ENCODE results near the gene MORN1.

The MORN1 gene

GRCh38 chr1:2337501-2337900 is 53.9 kb downstream of the MORN1 start:
- TF ChIP-seq CSDC2 (CRISPR knock-in tag; IDR thresholded peaks at IDR 0.05) (no peak), CSRNP3 (CRISPR knock-in tag; IDR thresholded peaks at IDR 0.05) (no peak), ISL1 (CRISPR knock-in tag; IDR thresholded peaks at IDR 0.05) (no peak), CREB5 (CRISPR knock-in tag; IDR thresholded peaks at IDR 0.05; ENCODE audit: low read depth) (no peak), ZNF70 (CRISPR knock-in tag; IDR thresholded peaks at IDR 0.05) (no peak), ZNF565 (CRISPR knock-in tag; conservative IDR thresholded peaks at IDR 0.05; ENCODE audit: low read depth) (no peak), ARNTL (CRISPR knock-in tag; IDR thresholded peaks at IDR 0.05; ENCODE audit: borderline replicate concordance, low read depth) (no peak), RARB (CRISPR knock-in tag; IDR thresholded peaks at IDR 0.05) (no peak), ZFP30 (CRISPR knock-in tag; IDR thresholded peaks at IDR 0.05) (no peak), ZFP3 (CRISPR knock-in tag; IDR thresholded peaks at IDR 0.05) (no peak), TSHZ2 (CRISPR knock-in tag; IDR thresholded peaks at IDR 0.05) (no peak), ZC3H10 (CRISPR knock-in tag; IDR thresholded peaks at IDR 0.05) (no peak), ESRRG (CRISPR knock-in tag; IDR thresholded peaks at IDR 0.05) (no peak), TOX (CRISPR knock-in tag; IDR thresholded peaks at IDR 0.05; ENCODE audit: borderline replicate concordance) (no peak), OSR1 (CRISPR knock-in tag; IDR thresholded peaks at IDR 0.05) (no peak)
- ATAC-seq, result no peak

- ATAC-seq, result no peak
- no peak for TF ChIP-seq CSDC2 (CRISPR knock-in tag; IDR thresholded peaks at IDR 0.05)
- TF ChIP-seq ZFP3 (CRISPR knock-in tag; IDR thresholded peaks at IDR 0.05), result no peak
- TF ChIP-seq CREB5 (CRISPR knock-in tag; IDR thresholded peaks at IDR 0.05; ENCODE audit: low read depth), result no peak
- TF ChIP-seq PATZ1 (CRISPR knock-in tag; IDR thresholded peaks at IDR 0.05; ENCODE audit: borderline replicate concordance), result no peak
- TF ChIP-seq TSHZ2 (CRISPR knock-in tag; IDR thresholded peaks at IDR 0.05), result no peak
- no peak for TF ChIP-seq ZNF70 (CRISPR knock-in tag; IDR thresholded peaks at IDR 0.05)
- TF ChIP-seq ISL1 (CRISPR knock-in tag; IDR thresholded peaks at IDR 0.05), result no peak
- TF ChIP-seq ARNTL (CRISPR knock-in tag; IDR thresholded peaks at IDR 0.05; ENCODE audit: borderline replicate concordance, low read depth), result no peak
- TF ChIP-seq POU6F1 (CRISPR knock-in tag; IDR thresholded peaks at IDR 0.05; ENCODE audit: borderline replicate concordance, low read depth), result no peak
- TF ChIP-seq PPARA (CRISPR knock-in tag; IDR thresholded peaks at IDR 0.05; ENCODE audit: borderline replicate concordance), result no peak
- no peak for TF ChIP-seq ESRRG (CRISPR knock-in tag; IDR thresholded peaks at IDR 0.05)
- TF ChIP-seq TCF4 (CRISPR knock-in tag; IDR thresholded peaks at IDR 0.05; ENCODE audit: borderline replicate concordance), result no peak
- TF ChIP-seq ZNF565 (CRISPR knock-in tag; conservative IDR thresholded peaks at IDR 0.05; ENCODE audit: low read depth), result no peak
- no peak for TF ChIP-seq GLIS3 (CRISPR knock-in tag; IDR thresholded peaks at IDR 0.05)
- TF ChIP-seq ZNF8 (CRISPR knock-in tag; IDR thresholded peaks at IDR 0.05), result no peak
Measured at GRCh38 chr1:2337081-2337480, 54.3 kb downstream of the MORN1 start.
